ENCODE results near the gene TRDMT1. TPM values are rescaled to one million over a fixed set of nuclear protein-coding genes. Genes with fewer than 3 reads are reported as not detected.

Gene TRDMT1
- total RNA-seq, 2 donors from 2014 or later, result 8.1 to 13.0 TPM

- H3K4me3 Mint-ChIP-seq, result no peak overlapping the region
- H3K4me1 ChIP-seq (ENCODE audit: control insufficient read depth, insufficient read depth, low read length), result peaks cover 4% of the 10 kb centered on the region
- no peak overlapping the region for H3K27ac Mint-ChIP-seq
- H3K36me3 ChIP-seq (ENCODE audit: control insufficient read depth, insufficient read depth, low read length), result no peaks in the 10 kb centered on the region
- DNase-seq, result no peak
- H3K36me3 Mint-ChIP-seq (ENCODE audit: low read depth), result no peaks in the 10 kb centered on the region
- no peak for TF ChIP-seq CTCF (conservative IDR thresholded peaks at IDR 0.05)
- H3K9me3 ChIP-seq (ENCODE audit: control insufficient read depth, low read length), result no peaks in the 10 kb centered on the region
- peaks cover 13% of the 10 kb centered on the region for H3K4me1 Mint-ChIP-seq
- no peaks in the 10 kb centered on the region for H3K27me3 Mint-ChIP-seq (ENCODE audit: insufficient read depth)
- no peaks in the 10 kb centered on the region for H3K27me3 ChIP-seq (ENCODE audit: control insufficient read depth, insufficient read depth, low read length, poor library complexity, severe bottlenecking)
- no peak overlapping the region for H3K9ac ChIP-seq (ENCODE audit: extremely low read depth, low read length, poor library complexity, severe bottlenecking)
- 82 to 93% methylated on average over 3 to 6 of the region's 6 CpGs for WGBS, 2 experiments (ENCODE audit: insufficient coverage in 1 of 2, insufficient read length in 1 of 2)
- H3K4me3 ChIP-seq (ENCODE audit: low read length), result no peak overlapping the region
- no peak overlapping the region for H3K27ac ChIP-seq (ENCODE audit: low read depth, low read length)
- H3K9me3 Mint-ChIP-seq, result no peaks in the 10 kb centered on the region
Measured at GRCh38 chr10:17216901-17217395, 15.5 kb upstream of the TRDMT1 start.

GRCh38 chr10:17216217-17216900 is 14.9 kb upstream of the TRDMT1 start:
- Mint-ChIP-seq H3K27ac (no peak overlapping the region), H3K9me3 (no peaks in the 10 kb centered on the region), H3K4me1 (peaks cover 13% of the 10 kb centered on the region), H3K27me3 (ENCODE audit: insufficient read depth) (no peaks in the 10 kb centered on the region), H3K36me3 (ENCODE audit: low read depth) (no peaks in the 10 kb centered on the region), H3K4me3 (no peak overlapping the region)
- Histone ChIP-seq H3K27me3 (ENCODE audit: control insufficient read depth, insufficient read depth, low read length, poor library complexity, severe bottlenecking) (no peaks in the 10 kb centered on the region), H3K9ac (ENCODE audit: extremely low read depth, low read length, poor library complexity, severe bottlenecking) (no peak overlapping the region), H3K9me3 (ENCODE audit: control insufficient read depth, low read length) (no peaks in the 10 kb centered on the region), H3K4me1 (ENCODE audit: control insufficient read depth, insufficient read depth, low read length) (peaks cover 4% of the 10 kb centered on the region), H3K4me3 (ENCODE audit: low read length) (no peak overlapping the region), H3K27ac (ENCODE audit: low read depth, low read length) (no peak overlapping the region), H3K36me3 (ENCODE audit: control insufficient read depth, insufficient read depth, low read length) (no peaks in the 10 kb centered on the region)
- no peak for TF ChIP-seq CTCF (conservative IDR thresholded peaks at IDR 0.05)
- 65 to 66% methylated on average over 5 of the region's 5 CpGs for WGBS, 2 experiments (ENCODE audit: insufficient coverage in 1 of 2, insufficient read length in 1 of 2)
- peak; percentile 83 for DNase-seq

- DNase-seq, result no peak
- Histone ChIP-seq H3K27ac (ENCODE audit: low read depth, low read length) (no peak overlapping the region), H3K4me3 (ENCODE audit: low read length) (no peak overlapping the region), H3K4me1 (ENCODE audit: control insufficient read depth, insufficient read depth, low read length) (peaks cover 4% of the 10 kb centered on the region), H3K9ac (ENCODE audit: extremely low read depth, low read length, poor library complexity, severe bottlenecking) (no peak overlapping the region), H3K9me3 (ENCODE audit: control insufficient read depth, low read length) (no peaks in the 10 kb centered on the region), H3K36me3 (ENCODE audit: control insufficient read depth, insufficient read depth, low read length) (no peaks in the 10 kb centered on the region), H3K27me3 (ENCODE audit: control insufficient read depth, insufficient read depth, low read length, poor library complexity, severe bottlenecking) (no peaks in the 10 kb centered on the region)
- TF ChIP-seq CTCF (conservative IDR thresholded peaks at IDR 0.05), result no peak
- WGBS, 2 experiments (ENCODE audit: insufficient coverage in 1 of 2, insufficient read length in 1 of 2), result 89% methylated on average over 2 of the region's 2 CpGs; no CpG with 5 or more reads in 1 of the 2 experiments
- H3K27me3 Mint-ChIP-seq (ENCODE audit: insufficient read depth), result peaks cover 4% of the 10 kb centered on the region
- H3K4me3 Mint-ChIP-seq, result no peak overlapping the region
- H3K4me1 Mint-ChIP-seq, result peaks cover 13% of the 10 kb centered on the region
- H3K9me3 Mint-ChIP-seq, result no peaks in the 10 kb centered on the region
- H3K27ac Mint-ChIP-seq, result no peak overlapping the region
- H3K36me3 Mint-ChIP-seq (ENCODE audit: low read depth), result no peaks in the 10 kb centered on the region
Measured at GRCh38 chr10:17215782-17216122, 14.3 kb upstream of the TRDMT1 start.
